ENCODE measurements around the gene CD101. TPM values are rescaled to one million over a fixed set of nuclear protein-coding genes. Genes with fewer than 3 reads are reported as not detected.

Gene CD101
- 1.5 and 1.8 TPM in 2 replicates for total RNA-seq (2021)
- long read RNA-seq, partial matches to known transcripts = 0 of 1 reads
- long read RNA-seq, other reads (novel, unspliced or antisense) = 1 of 1 reads

GRCh38 chr1:117001254-117001927, at the start of gene CD101:
CD101 (plus strand) TSS chr1:117001760; CDS start chr1:117001818, 58 bp downstream.
- Histone ChIP-seq H2BK15ac (ENCODE audit: low read depth, low read length) (no peak within 1 kb of the TSS), H3K9me3 (ENCODE audit: control insufficient read depth, low read depth, low read length) (no peaks in the 10 kb centered on the region), H2BK120ac (ENCODE audit: low read depth, low read length, poor library complexity, severe bottlenecking) (no peak within 1 kb of the TSS), H3K79me1 (ENCODE audit: insufficient read depth, low read depth, low read length, poor library complexity, severe bottlenecking) (no peaks in the 10 kb centered on the region), H3T11ph (ENCODE audit: low read length) (no peak within 1 kb of the TSS), H3K23me2 (ENCODE audit: insufficient read length, low read depth, low read length, poor library complexity, severe bottlenecking) (no peaks in the 10 kb centered on the region), H3K9ac (ENCODE audit: extremely low read depth, insufficient read length, low read length) (no peak within 1 kb of the TSS), H3K56ac (ENCODE audit: insufficient read length, low read depth, low read length) (no peak within 1 kb of the TSS), H3K27ac (ENCODE audit: insufficient read length, low read depth, low read length) (no peak within 1 kb of the TSS), H2BK12ac (ENCODE audit: insufficient read length, low read depth, low read length) (no peak within 1 kb of the TSS), H3K27me3 (ENCODE audit: insufficient read depth, low read length) (no peaks in the 10 kb centered on the region; the same call in 1 of the 2 replicates), H3K4ac (ENCODE audit: low read depth, low read length) (no peak within 1 kb of the TSS), H3K18ac (ENCODE audit: insufficient read length, low read depth, low read length) (no peak within 1 kb of the TSS), H4K5ac (ENCODE audit: insufficient read length, low read depth, low read length) (no peak within 1 kb of the TSS), H4K20me1 (ENCODE audit: control insufficient read depth, insufficient read depth, insufficient read length) (no peaks in the 10 kb centered on the region), H2BK20ac (ENCODE audit: low read depth, low read length, poor library complexity, severe bottlenecking) (no peak within 1 kb of the TSS), H3K4me1 (ENCODE audit: insufficient read depth, low read length) (peaks cover 5% of the 10 kb centered on the region; the same call in 1 of the 2 replicates), H3K23ac (ENCODE audit: insufficient read length, low read depth, low read length) (no peak within 1 kb of the TSS), H3K79me2 (ENCODE audit: insufficient read depth, low read length) (no peaks in the 10 kb centered on the region), H3K14ac (ENCODE audit: insufficient read depth, low read length) (no peak within 1 kb of the TSS), H4K8ac (replicated peaks; ENCODE audit: insufficient read length, low read depth, low read length) (no peak within 1 kb of the TSS), H4K91ac (ENCODE audit: insufficient read length, low read depth, low read length) (no peak within 1 kb of the TSS), H2BK5ac (ENCODE audit: insufficient read length, low read length) (no peak within 1 kb of the TSS), H2AFZ (ENCODE audit: low read length) (no peak within 1 kb of the TSS), H3K4me2 (ENCODE audit: insufficient read depth, insufficient read length, low read length) (no peak within 1 kb of the TSS), H2AK5ac (ENCODE audit: insufficient read length, low read length) (no peak within 1 kb of the TSS)
- H3K9me3 Mint-ChIP-seq = no peaks in the 10 kb centered on the region
- H3K4me1 Mint-ChIP-seq = peaks cover 17 to 22% of the 10 kb centered on the region in 2 experiments
- no CpG with 5 or more reads among the region's 3 CpGs for WGBS (ENCODE audit: extremely low coverage, insufficient read length, low lambda C conversion rate)
- H3K36me3 Mint-ChIP-seq (ENCODE audit: insufficient read depth in 1 of 3, low read depth in 3 of 3) = no peaks in the 10 kb centered on the region
- TF ChIP-seq CTCF (conservative IDR thresholded peaks at IDR 0.05) = no peak
- DNase-seq = no peak
- H3K27ac Mint-ChIP-seq = no peak within 1 kb of the TSS
- H3K4me3 Mint-ChIP-seq = no peak within 1 kb of the TSS
- H3K27me3 Mint-ChIP-seq (ENCODE audit: low read depth) = no peaks in the 10 kb centered on the region

Measured in H9 (cell line).